ENCODE measurements around the gene HS1BP3. TPM values are rescaled to one million over a fixed set of nuclear protein-coding genes. Genes with fewer than 3 reads are reported as not detected.
A peak's percentile ranks its signal among the peaks of the same experiment; 100 is the strongest.

HS1BP3 gene
- total and polyA plus RNA-seq, 9 of the 15 experiments (the other 6 are each of a cell fraction or from before 2014, with no cell fraction given): 0.41 to 8.3 (median 5.9) TPM

DNA sequence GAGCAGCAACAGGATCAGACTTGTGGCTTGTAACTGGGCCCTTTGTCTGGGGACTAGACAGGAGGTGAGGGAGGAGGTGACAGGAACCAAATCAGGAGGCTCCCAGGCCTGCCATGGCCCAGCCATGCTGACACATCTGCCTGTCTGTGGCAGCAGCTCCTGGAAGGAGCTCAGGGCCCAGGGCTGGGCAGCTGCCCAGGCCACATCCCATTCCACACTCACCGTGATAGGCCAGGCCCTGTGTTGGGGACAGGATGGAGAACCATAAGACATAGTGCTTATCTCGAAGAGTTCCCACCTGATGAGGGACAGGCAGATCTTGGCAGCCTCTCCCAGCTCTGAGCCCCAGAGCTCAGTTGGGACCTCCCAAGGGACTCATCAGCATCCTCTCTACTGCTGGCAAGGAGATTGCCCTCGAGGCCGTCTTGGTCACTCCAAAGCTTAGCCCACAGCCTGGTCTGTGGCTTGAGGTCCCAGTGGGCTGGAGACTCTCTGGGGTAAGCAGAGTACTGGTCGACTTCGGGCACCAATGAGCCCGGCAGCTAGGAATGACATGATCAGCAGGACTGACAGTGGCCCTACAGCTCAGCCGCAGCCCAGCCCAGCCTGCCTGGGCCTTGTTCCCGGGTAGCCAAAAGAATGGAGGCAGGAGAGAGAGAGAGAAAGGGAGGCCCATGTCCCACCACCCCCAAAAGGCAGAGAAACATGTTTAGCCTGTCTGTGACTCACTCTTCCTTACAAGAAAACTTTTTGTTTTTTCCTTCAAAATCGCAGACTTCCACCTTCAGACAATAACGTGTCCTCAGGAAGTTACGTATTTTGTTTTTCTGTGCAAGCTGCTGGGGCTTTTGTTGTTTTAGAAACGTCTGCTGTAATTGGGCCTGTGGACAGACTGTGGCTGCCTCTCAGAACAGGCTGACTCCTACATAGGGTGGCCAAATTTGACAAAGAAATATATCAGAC lies 82.1 kb downstream of the HS1BP3 start:
- no peak for FAIRE-seq
- Histone ChIP-seq H3K27ac (ENCODE audit: extremely low read depth, low read depth, low read length) (no peak overlapping the region), H3K9ac (ENCODE audit: insufficient read depth in 1 of 2, low read depth in 2 of 2, low read length in 2 of 2) (peak overlapping the region in 1 of 2 experiments; percentile 68; a peak in 2 of 4 replicates), H3K9me1 (ENCODE audit: control insufficient read depth, insufficient read depth, low read length) (no peaks in the 10 kb centered on the region), H3K4me1 (replicated peaks in 1 of 2; ENCODE audit: control insufficient read depth in 2 of 2, insufficient read depth in 2 of 2, low read length in 2 of 2) (no peaks in the 10 kb centered on the region; a peak in 1 of 5 replicates), H4K20me1 (replicated peaks; ENCODE audit: control insufficient read depth, insufficient read depth, low read length) (no peaks in the 10 kb centered on the region), H3K27me3 (ENCODE audit: control insufficient read depth in 2 of 2, insufficient read depth in 2 of 2, low read length in 2 of 2) (peaks cover 0 to 12% of the 10 kb centered on the region in 2 experiments; a peak in 2 of 5 replicates), H3K36me3 (ENCODE audit: control insufficient read depth, insufficient read depth, low read length) (no peaks in the 10 kb centered on the region), H3K4me2 (ENCODE audit: insufficient read depth, low read length) (no peak overlapping the region), H3K79me2 (ENCODE audit: control insufficient read depth, insufficient read depth, low read length) (no peaks in the 10 kb centered on the region), H2AFZ (ENCODE audit: low read depth, low read length) (no peak overlapping the region), H3K4me3 (no peak overlapping the region), H3K9me3 (replicated peaks; ENCODE audit: control insufficient read depth, insufficient read depth, low read depth, low read length) (no peaks in the 10 kb centered on the region)
- ChIA-PET POLR2A (interaction anchor here (0.5 to 0.6 kb wide), 2 partner anchors 26 to 85 kb away, joined by 3 read pairs; no protein-coding TSS in a partner anchor), CTCF (ENCODE audit: low intra/inter-chr PET ratio) (no interaction called here)
- no peak for TF ChIP-seq POLR2AphosphoS2 (IDR thresholded peaks at IDR 0.05; ENCODE audit: low read length)
- TF ChIP-seq JUN (IDR thresholded peaks at IDR 0.05; ENCODE audit: borderline replicate concordance, low read depth, low read length): no peak
- no peak for TF ChIP-seq JUN (CRISPR knock-in tag; IDR thresholded peaks at IDR 0.05; ENCODE audit: borderline replicate concordance)
- no peak for TF ChIP-seq CCAR2 (IDR thresholded peaks at IDR 0.05; ENCODE audit: low read depth, low read length)
- TF ChIP-seq ZNF134 (CRISPR knock-in tag; conservative IDR thresholded peaks at IDR 0.05): 0 out of 2 replicates have a peak, but pooled peaks have one; percentile 17
- TF ChIP-seq JUND (IDR thresholded peaks at IDR 0.05; ENCODE audit: borderline replicate concordance, low read depth, low read length): no peak
- TF ChIP-seq JUND (tag; IDR thresholded peaks at IDR 0.05; ENCODE audit: borderline replicate concordance, low read depth, low read length): no peak
- no peak for TF ChIP-seq TGIF2 (CRISPR knock-in tag; IDR thresholded peaks at IDR 0.05)
- TF ChIP-seq PRMT5 (CRISPR knock-in tag; IDR thresholded peaks at IDR 0.05): no peak
- no peak for TF ChIP-seq POLR2AphosphoS5 (IDR thresholded peaks at IDR 0.05; ENCODE audit: control insufficient read depth, insufficient read depth, low read depth, low read length)
- BruUV-seq (replicated peaks): no TSS peak
- intact Hi-C loops (cut with micrococcal nuclease): no loop called here
- 48% methylated on average over 13 of the region's 13 CpGs for WGBS (ENCODE audit: insufficient coverage, low coverage, missing lambda C conversion rate)
- ATAC-seq: peak; percentile 21
- DNase-seq (ENCODE audit: extremely low read depth in 1 of 4, low spot score in 3 of 4): no peak
- in situ Hi-C loops (cut with MboI): no loop called here
